Activated naive CD4-positive, alpha-beta T cell treated with Interleukin-2 at 50 U/mL for 16 hours (primary cell): ENCODE measurements around the gene PCDHGA4.
"Not testable (repeated sequence)": the region's sequence is repeated elsewhere in the genome, so short reads cannot be mapped to it uniquely, and the experiment has no call there.

Experiments
- DNase-seq: peaks from one replicate; pipeline ENCODE4 v3.0.0-alpha.2; 2020

Gene PCDHGA4

DNA sequence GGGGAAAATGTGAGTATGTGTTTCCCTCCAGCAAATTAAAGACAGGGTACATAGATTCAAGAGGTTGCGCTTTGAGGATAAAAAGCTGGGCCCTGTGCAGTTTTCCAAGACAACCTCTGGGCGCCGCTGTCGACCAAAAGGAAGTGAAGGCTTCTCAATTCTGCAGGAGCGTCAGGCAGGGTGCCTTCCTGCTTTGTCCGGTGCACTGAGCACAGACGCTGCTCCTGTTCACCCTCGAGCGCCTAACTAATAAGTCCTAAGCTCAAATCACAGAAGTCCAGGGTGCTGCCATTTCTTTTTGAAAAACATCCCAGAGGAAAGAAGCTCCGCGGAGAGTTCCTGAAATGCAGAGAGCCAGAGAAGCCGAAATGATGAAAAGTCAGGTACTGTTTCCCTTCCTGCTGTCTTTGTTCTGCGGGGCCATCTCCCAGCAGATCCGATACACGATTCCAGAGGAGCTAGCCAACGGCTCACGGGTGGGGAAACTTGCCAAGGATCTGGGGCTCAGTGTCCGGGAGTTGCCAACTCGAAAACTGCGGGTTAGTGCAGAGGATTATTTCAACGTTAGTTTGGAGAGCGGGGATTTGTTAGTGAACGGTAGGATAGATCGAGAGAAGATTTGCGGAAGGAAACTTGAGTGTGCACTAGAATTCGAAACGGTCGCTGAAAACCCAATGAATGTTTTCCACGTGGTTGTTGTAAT is 4.8 kb upstream of the PCDHGA4 start, which contains the start of gene PCDHGB1:
Gene PCDHGB1, plus strand, starts transcription at position 183 of the 703 bp plus-strand sequence. Its CDS starts 162 bp downstream, at position 345.
- DNase-seq, result peak; percentile 37

DNA sequence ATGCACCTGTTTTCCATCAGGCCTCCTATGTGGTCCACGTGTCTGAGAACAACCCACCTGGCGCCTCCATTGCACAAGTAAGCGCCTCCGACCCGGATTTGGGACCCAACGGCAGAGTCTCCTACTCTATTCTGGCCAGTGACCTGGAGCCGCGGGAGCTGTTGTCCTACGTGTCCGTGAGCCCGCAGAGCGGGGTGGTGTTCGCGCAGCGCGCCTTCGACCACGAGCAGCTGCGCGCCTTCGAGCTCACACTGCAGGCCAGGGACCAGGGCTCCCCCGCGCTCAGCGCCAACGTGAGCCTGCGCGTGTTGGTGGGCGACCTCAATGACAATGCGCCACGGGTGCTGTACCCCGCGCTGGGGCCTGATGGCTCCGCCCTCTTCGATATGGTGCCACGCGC is 3.2 kb upstream of the PCDHGA4 start:
- DNase-seq, result no peak

DNA sequence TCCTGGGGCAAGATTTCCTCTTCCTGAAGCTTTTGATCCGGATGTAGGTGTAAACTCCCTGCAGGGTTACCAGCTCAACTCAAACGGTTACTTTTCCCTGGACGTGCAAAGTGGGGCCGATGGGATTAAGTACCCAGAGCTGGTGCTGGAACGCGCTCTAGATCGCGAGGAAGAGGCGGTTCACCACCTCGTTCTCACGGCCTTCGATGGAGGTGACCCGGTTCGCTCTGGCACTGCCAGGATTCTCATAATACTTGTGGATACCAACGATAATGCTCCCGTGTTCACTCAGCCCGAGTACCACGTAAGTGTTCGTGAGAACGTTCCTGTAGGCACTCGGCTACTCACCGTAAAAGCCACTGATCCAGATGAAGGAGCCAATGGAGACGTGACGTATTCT is 820 bp downstream of the PCDHGA4 start:
- DNase-seq, result no peak

DNA sequence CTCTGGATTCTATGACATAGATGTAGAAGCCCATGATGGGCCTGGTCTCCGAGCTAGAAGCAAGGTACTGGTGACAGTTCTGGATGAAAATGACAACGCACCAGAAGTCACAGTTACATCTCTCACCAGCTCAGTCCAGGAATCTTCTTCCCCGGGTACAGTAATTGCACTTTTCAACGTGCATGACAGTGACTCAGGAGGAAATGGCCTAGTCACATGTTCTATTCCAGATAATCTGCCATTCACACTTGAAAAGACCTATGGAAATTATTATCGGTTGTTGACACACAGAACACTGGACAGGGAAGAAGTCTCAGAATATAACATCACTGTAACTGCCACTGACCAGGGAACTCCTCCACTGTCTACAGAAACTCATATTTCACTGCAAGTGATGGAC is 1.3 kb downstream of the PCDHGA4 start:
- DNase-seq, result no peak

DNA sequence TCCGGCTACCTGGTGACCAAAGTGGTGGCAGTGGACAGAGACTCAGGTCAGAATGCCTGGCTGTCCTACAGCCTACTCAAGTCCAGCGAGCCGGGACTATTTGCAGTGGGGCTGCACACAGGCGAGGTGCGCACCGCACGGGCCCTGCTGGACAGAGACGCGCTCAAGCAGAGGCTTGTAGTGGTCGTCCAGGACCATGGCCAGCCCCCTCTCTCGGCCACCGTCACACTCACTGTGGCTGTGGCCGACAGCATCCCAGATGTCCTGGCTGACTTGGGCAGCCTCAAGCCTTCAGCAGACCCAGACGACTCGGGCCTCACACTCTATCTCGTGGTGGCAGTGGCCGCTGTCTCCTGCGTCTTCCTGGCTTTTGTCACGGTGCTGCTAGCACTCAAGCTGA is 2.1 kb downstream of the PCDHGA4 start:
- no peak for DNase-seq

DNA sequence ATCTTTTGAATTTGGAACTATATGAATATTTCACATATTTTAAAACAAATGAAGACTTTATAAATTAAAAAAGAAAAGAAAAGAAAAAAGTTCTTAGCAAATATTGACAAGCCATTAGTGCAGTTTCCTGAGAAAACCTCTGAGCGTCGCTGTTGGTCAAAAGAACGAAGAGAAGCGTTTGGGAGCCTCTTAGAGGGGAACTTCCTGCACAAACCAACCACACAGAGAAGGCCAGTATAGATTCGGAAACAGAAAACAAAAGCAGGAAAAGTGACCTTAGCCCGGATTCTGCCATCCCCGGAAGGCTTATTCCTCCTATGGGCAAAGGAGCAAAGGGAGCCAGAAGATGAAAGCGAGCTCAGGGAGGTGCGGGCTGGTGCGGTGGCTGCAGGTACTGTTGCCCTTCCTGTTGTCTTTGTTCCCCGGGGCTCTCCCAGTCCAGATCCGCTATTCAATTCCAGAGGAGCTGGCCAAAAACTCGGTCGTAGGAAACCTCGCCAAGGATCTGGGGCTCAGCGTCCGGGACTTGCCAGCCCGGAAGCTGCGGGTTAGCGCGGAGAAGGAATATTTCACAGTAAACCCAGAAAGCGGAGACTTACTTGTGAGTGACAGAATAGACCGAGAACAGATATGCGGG is 5.1 kb downstream of the PCDHGA4 start, which contains the start of gene PCDHGB2:
Gene PCDHGB2, plus strand, starts transcription at position 205 of the 637 bp plus-strand sequence. Its CDS starts 142 bp downstream, at position 347.
- no peak for DNase-seq

DNA sequence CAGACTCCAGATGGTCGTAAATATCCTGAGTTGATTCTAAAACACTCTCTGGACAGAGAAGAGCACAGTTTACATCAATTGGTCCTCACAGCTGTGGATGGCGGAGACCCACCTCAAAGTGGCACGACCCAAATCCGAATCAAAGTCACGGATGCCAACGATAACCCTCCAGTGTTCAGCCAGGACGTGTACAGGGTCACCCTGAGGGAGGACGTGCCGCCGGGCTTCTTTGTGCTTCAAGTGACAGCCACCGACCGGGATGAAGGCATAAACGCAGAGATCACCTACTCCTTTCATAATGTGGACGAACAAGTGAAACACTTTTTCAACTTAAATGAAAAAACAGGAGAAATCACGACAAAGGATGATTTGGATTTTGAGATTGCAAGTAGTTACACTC is 5.9 kb downstream of the PCDHGA4 start:
- no peak for DNase-seq

DNA sequence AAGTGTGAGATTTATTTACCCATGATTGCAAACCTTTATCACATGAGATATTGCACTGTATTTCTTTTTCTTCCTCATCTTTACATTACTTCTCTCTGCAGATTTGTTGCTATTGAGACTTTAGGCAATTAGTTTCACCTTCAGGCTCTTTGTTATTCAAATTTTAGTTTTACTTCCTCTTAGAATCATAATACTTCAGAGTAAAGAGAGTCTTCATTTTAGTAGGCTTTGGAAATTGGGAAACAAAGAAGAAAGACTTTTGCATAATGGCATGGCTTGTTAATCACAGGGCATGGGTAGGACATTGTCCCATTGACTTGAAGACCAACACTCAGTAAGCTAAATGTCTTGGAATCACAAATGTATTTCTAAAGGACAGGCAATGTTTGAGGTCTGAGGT is 7.9 kb downstream of the PCDHGA4 start:
- no peak for DNase-seq

DNA sequence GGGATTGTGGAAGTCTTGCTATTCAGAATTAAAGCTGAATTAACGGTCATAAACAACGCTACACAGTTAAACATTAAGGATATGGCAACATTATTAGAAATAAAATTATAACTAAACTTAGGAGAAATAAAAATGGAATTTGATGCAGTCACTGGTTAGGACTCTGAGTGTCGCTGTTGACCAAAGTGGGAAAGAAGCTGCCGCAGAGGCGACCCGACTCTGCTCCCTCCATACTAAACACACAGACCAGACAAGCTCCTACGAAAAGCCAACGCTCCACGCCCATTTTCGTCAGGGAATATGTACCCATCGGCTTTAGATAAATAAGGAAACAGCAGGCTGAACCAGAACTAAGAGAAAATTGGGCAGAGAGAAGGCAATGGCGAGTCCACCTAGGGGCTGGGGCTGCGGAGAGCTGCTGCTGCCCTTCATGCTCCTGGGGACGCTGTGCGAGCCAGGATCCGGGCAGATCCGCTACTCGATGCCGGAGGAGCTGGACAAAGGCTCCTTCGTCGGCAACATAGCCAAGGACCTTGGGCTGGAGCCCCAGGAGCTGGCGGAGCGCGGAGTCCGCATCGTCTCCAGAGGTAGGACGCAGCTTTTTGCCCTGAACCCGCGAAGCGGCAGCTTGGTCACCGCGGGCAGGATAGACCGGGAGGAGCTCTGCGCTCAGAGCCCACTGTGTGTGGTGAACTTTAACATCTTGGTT is 9.3 kb downstream of the PCDHGA4 start, which contains the start of gene PCDHGA5:
Gene PCDHGA5, plus strand, starts transcription at position 211 of the 709 bp plus-strand sequence. Its CDS starts 169 bp downstream, at position 380.
- DNase-seq, result no peak

DNA sequence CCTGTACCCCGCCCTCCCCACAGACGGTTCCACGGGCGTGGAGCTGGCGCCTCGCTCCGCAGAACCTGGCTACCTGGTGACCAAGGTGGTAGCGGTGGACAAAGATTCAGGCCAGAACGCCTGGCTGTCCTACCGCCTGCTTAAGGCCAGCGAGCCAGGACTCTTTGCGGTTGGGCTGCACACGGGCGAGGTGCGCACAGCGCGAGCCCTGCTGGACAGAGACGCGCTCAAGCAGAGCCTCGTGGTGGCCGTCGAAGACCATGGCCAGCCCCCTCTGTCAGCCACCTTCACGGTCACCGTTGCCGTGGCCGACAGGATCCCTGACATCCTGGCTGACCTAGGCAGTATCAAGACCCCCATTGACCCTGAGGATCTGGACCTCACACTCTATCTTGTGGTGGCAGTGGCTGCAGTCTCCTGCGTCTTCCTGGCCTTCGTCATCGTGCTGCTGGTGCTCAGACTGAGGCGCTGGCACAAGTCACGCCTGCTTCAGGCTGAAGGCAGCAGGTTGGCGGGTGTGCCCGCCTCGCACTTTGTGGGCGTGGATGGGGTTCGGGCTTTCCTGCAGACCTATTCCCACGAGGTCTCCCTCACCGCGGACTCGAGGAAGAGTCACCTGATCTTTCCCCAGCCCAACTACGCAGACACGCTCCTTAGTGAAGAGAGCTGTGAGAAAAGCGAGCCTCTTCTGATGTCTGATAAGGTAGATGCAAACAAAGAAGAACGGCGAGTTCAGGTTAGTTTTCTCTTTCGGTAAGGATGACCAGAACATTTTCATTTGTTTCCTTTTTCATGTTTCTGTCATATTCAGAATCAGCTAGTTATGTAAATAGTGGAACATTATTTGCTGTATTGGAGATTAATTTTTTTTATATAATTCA is 11.4 kb downstream of the PCDHGA4 start:
- no peak for DNase-seq

DNA sequence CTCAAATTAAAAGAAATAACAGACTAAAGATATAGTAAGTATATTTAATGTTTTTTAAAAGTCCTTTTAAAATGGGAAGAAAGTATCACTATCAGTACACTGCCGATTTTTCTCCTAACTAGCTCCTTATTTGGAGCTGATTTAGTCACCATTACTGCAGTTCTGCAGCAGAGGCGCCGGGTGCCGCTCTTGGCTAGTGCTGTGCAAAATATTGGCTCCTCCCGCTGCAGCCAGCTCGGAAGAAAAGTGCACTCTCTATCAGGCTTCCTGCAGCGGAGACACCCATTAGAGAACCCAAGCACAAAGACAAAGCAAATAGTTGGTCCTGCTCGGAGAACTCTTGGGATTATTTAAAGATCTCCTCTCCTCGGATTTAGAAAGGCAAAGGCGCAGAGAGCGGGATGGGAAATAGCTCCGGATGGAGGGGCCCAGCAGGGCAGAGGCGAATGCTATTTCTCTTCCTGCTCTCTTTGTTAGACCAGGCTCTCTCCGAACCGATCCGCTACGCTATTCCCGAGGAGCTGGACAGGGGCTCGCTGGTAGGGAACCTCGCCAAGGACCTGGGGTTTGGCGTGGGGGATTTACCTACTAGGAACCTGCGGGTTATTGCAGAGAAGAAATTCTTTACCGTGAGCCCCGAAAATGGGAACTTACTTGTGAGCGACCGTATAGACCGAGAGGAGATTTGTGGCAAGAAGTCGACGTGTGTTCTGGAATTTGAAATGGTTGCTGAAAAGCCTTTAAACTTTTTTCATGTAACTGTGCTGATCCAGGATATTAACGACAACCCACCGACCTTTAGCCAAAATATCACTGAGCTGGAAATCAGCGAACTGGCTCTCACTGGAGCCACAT is 15.4 kb downstream of the PCDHGA4 start, which contains the start of gene PCDHGB3:
Gene PCDHGB3, plus strand, starts transcription at position 249 of the 855 bp plus-strand sequence. Its CDS starts 153 bp downstream, at position 402.
- DNase-seq, result peak; percentile 36

DNA sequence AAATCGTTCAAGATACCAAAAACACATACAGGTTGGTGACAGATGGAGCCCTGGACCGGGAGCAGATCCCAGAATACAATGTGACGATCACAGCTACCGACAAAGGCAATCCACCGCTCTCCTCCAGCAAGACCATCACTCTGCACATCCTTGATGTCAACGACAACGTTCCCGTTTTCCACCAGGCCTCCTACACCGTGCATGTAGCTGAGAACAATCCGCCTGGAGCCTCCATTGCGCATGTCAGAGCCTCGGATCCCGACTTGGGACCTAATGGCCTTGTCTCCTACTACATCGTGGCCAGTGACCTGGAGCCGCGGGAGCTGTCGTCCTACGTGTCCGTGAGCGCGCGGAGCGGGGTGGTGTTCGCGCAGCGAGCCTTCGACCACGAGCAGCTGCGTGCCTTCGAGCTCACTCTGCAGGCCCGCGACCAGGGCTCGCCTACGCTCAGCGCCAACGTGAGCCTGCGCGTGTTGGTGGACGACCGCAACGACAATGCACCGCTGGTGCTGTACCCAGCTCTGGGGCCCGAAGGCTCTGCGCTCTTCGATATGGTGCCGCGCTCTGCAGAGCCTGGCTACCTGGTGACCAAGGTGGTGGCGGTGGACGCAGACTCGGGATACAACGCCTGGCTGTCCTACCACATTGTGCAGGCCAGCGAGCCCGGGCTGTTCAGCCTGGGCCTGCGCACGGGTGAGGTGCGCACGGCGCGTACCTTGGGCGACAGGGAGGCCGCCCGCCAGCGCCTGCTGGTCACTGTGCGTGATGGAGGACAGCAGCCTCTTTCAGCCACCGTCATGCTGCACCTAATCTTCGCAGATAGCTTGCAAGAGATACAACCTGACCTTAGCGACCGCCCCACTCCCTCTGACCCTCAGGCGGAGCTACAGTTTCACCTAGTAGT is 17.0 kb downstream of the PCDHGA4 start:
- no peak for DNase-seq

DNA sequence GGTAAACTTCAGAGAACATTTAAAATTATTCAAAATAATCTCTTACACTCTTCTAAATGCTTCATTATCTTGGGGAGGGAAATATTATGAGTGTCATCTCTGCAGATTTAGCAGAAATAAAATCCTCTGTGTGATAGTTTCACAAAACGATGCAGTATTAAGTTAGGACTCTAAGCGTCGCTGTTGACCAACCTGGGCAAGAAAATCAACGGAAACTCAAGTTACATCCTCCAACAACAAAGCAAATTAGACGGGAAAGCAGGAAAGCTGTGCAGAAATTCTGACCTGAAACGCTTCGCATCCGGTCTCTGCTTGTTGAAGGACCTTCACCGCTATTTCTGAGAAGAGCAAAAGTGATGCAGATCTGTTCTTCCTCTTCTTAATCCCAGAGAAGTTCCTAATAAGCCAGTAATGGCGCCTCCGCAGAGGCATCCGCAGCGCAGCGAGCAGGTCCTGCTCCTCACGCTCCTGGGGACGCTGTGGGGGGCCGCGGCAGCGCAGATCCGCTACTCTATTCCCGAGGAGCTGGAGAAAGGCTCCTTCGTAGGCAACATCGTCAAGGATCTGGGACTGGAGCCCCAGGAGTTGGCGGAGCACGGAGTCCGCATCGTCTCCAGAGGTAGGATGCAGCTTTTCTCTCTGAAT is 19.0 kb downstream of the PCDHGA4 start, which contains the start of gene PCDHGA6:
Gene PCDHGA6, plus strand, starts transcription at position 219 of the 645 bp plus-strand sequence. Its CDS starts 193 bp downstream, at position 412.
- no peak for DNase-seq

DNA sequence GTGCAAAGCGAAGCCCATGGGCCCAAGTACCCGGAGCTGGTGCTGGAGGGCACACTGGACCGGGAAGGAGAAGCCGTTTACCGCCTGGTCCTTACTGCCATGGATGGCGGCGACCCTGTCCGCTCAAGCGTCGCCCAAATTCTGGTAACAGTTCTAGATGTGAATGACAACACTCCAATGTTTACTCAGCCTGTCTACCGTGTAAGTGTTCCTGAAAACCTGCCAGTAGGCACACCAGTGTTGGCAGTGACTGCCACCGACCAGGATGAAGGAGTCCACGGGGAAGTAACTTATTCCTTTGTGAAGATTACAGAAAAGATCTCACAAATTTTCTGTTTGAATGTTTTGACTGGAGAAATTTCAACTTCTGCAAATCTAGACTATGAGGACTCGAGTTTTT is 19.8 kb downstream of the PCDHGA4 start:
- no peak for DNase-seq

DNA sequence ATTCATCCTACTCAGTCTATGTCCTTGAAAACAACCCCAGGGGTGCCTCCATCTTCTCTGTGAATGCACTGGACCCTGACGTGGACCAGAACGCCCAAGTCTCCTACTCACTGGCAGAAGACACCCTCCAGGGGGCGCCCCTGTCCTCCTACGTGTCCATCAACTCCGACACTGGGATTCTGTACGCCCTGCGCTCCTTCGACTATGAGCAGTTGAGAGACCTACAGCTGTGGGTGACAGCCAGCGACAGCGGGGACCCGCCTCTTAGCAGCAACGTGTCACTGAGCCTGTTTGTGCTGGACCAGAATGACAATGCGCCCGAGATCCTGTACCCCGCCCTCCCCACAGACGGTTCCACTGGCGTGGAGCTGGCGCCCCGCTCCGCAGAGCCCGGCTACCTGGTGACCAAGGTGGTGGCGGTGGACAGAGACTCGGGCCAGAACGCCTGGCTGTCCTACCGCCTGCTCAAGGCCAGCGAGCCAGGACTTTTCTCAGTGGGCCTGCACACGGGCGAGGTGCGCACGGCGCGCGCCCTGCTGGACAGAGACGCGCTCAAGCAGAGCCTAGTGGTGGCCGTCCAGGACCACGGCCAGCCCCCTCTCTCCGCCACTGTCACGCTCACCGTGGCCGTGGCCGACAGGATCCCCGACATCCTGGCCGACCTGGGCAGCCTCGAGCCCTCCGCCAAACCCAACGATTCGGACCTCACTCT is 20.8 kb downstream of the PCDHGA4 start:
- DNase-seq, result not testable (repeated sequence)

DNA sequence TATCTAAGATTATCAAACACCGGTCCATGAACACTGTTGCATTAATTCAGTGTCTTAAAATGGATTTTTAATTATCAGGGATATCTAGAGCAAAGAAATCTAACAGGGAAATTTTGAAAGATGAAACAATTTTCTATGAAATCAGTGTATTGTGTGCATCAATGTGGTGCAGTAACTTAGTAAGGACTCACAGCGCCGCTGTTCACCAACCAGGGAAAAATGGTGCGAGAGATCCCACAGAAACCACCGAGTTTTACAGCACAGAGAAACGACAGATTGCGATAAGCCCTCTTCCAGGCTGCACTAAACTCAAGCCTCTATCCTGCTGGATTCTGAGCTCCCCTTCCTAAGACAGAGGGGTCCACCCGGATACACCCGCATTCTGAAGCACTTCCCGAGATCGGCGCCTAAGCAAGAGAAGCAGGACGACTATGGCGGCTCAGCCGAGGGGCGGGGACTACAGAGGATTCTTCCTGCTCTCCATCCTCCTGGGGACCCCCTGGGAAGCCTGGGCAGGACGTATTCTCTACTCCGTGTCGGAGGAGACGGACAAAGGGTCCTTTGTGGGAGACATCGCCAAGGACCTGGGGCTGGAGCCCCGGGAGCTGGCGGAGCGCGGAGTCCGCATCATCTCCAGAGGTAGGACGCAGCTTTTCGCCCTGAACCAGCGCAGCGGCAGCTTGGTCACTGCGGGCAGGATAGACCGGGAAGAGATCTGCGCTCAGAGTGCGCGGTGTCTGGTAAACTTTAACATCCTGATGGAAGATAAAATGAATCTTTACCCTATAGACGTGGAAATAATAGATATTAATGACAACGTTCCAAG is 27.9 kb downstream of the PCDHGA4 start, which contains the start of gene PCDHGA7:
Gene PCDHGA7, plus strand, starts transcription at position 274 of the 826 bp plus-strand sequence. Its CDS starts 158 bp downstream, at position 432.
- no peak for DNase-seq

DNA sequence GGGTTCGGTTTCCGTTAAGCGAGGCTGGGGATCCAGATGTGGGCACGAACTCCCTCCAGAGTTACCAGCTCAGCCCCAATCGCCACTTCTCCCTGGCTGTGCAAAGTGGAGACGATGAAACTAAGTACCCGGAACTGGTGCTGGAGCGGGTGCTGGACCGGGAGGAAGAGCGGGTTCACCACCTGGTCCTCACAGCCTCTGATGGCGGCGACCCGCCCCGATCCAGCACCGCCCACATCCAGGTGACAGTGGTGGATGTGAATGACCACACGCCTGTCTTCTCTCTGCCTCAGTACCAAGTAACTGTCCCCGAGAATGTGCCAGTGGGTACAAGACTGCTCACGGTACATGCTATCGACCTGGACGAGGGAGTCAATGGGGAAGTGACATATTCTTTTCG is 28.5 kb downstream of the PCDHGA4 start:
- no peak for DNase-seq
